Measurements from ENCODE around the gene KIF4B. TPM values are rescaled to one million over a fixed set of nuclear protein-coding genes. Genes with fewer than 3 reads are reported as not detected.
"Not testable (repeated sequence)": the region's sequence is repeated elsewhere in the genome, so short reads cannot be mapped to it uniquely, and the experiment has no call there.

KIF4B gene
- total RNA-seq, 2 donors from 2014 or later: not detected

DNA sequence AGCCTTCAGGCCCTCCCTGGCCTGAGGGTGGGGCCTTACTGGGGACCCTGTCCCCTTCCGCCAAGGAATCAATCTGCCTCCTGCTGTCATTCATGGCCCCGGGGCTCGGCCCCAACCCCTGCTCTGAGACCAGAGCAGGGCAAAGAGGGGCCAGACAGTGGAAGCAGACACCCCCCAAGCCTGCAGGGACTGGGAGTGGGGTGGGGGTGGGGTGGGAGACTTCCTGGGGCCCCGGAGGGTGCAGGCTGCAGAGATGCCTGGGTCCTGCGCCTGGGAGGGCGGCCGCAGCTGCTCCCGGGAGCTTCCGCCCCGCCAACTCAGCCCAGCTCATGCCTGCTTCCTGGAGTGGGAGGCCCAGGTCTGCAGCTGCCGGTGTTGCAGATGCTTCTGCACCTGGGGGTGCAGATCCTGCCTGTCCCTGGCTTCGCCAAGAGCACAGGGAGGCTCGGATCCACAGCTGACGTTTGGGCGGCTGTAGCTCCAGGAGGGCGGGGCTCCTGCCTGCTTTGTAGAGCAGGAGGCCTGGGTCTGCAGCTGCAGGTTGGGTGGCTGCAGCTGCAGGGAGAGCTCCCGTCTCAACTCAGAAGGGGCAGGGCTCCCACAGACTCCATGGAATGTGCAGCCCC, 6.2 kb downstream of the KIF4B start:
- Mint-ChIP-seq H3K4me3 (no peak overlapping the region), H3K9me3 (no peaks in the 10 kb centered on the region), H3K4me1 (ENCODE audit: low read depth in 2 of 2) (no peaks in the 10 kb centered on the region), H3K27ac (no peak overlapping the region), H3K27me3 (peaks cover 11 to 23% of the 10 kb centered on the region in 2 donors), H3K36me3 (no peaks in the 10 kb centered on the region)
- ATAC-seq (no peak), DNase-seq (ENCODE audit: low spot score) (no peak)

DNA sequence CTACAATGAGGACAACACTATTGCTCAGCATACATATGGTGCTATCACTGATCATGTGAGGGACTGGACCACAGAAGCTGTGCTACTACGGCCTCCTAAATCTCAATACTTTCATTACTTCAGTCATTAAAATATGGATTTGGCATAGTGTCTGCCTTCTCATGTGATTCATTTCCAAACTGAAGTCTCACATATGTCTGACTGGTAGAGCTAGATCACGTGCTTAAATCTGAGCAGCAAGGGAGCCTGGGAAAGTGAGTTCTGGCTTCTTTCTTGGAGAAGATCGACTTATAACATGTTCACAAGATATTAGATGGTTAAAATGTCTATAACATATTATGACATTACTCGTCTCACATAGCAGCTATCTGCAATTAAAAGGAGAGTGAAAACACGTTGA, 8.3 kb downstream of the KIF4B start:
- peaks cover 13 to 24% of the 10 kb centered on the region in 2 donors for H3K27me3 Mint-ChIP-seq
- ATAC-seq (no peak), DNase-seq (ENCODE audit: low spot score) (no peak)
- no peak overlapping the region for H3K4me3 Mint-ChIP-seq
- H3K4me1 Mint-ChIP-seq (ENCODE audit: low read depth in 2 of 2): no peaks in the 10 kb centered on the region
- H3K36me3 Mint-ChIP-seq: no peaks in the 10 kb centered on the region
- H3K27ac Mint-ChIP-seq: no peak overlapping the region
- H3K9me3 Mint-ChIP-seq: no peaks in the 10 kb centered on the region

DNA sequence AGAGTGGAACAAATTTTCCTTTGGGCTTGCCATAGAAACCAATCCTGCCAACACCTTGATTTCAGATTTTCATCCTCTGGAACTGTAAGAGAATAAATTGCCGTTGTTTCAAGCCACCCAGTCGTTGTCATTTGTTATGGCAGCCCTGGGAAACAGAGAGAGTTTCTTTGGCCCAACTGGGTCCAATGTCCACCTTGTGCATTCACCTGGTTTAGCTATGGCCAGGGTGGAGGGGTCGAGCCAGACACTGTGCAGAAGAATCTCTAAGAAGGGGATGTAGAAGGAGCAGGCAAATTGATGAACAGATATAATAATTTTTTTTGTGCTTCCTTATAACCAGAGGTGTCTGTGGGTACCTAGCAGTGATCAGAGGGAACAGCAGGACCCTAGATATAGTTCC, 9.8 kb downstream of the KIF4B start:
- DNase-seq (ENCODE audit: low spot score): no peak
- H3K9me3 Mint-ChIP-seq: no peaks in the 10 kb centered on the region
- H3K27me3 Mint-ChIP-seq: peaks cover 13 to 23% of the 10 kb centered on the region in 2 donors
- no peak overlapping the region for H3K27ac Mint-ChIP-seq
- peak in 1 of 2 donors; percentile 11 for ATAC-seq
- no peaks in the 10 kb centered on the region for H3K4me1 Mint-ChIP-seq (ENCODE audit: low read depth in 2 of 2)
- no peaks in the 10 kb centered on the region for H3K36me3 Mint-ChIP-seq
- H3K4me3 Mint-ChIP-seq: no peak overlapping the region

DNA sequence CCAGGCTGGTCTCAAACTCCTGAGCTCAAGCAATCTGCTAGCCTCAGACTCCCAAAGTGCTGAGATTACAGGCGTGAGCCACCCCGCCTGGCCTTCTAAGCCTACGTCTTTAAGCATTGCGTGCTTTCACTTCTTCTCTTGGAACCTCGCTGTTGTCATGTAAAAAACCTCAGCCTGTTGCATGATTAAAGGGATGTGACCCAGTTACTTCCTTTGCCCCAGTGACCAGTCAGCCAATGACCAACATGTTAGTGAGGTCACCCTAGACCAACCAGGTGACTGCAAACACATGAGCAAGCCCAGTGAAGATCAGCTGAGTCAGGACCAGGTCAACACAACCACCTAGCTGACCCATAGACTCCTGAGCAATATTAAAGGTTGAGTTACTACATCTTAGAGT, 10.5 kb downstream of the KIF4B start:
- H3K27ac Mint-ChIP-seq: no peak overlapping the region
- H3K4me1 Mint-ChIP-seq (ENCODE audit: low read depth in 2 of 2): no peaks in the 10 kb centered on the region
- DNase-seq (ENCODE audit: low spot score) (no peak), ATAC-seq (no peak)
- peaks cover 13 to 21% of the 10 kb centered on the region in 2 donors for H3K27me3 Mint-ChIP-seq
- no peaks in the 10 kb centered on the region for H3K36me3 Mint-ChIP-seq
- no peaks in the 10 kb centered on the region for H3K9me3 Mint-ChIP-seq
- H3K4me3 Mint-ChIP-seq: no peak overlapping the region

DNA sequence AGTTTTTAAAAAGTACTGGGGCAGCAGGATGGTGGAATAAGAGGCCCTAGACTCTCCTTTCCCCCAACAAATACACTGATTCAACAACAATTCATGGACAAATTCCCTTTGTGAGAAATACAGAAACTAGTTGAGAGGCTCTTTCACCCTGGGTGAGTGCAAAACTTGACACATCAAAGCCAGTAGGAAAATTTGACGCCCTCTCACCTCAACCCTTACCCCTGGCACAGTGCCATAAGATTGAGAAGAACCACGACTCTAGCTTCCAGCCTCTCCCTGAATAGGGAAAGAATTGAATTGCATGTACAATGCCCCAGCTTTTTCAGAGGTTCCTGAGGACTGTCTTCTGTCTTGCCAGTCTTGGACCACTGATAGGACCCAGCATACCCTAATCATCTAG, 12.3 kb downstream of the KIF4B start:
- no peaks in the 10 kb centered on the region for H3K4me1 Mint-ChIP-seq (ENCODE audit: low read depth in 2 of 2)
- peaks cover 13 to 18% of the 10 kb centered on the region in 2 donors for H3K27me3 Mint-ChIP-seq
- H3K9me3 Mint-ChIP-seq: no peaks in the 10 kb centered on the region
- H3K27ac Mint-ChIP-seq: no peak overlapping the region
- no peaks in the 10 kb centered on the region for H3K36me3 Mint-ChIP-seq
- DNase-seq (ENCODE audit: low spot score): no peak
- H3K4me3 Mint-ChIP-seq: no peak overlapping the region
- no peak for ATAC-seq

DNA sequence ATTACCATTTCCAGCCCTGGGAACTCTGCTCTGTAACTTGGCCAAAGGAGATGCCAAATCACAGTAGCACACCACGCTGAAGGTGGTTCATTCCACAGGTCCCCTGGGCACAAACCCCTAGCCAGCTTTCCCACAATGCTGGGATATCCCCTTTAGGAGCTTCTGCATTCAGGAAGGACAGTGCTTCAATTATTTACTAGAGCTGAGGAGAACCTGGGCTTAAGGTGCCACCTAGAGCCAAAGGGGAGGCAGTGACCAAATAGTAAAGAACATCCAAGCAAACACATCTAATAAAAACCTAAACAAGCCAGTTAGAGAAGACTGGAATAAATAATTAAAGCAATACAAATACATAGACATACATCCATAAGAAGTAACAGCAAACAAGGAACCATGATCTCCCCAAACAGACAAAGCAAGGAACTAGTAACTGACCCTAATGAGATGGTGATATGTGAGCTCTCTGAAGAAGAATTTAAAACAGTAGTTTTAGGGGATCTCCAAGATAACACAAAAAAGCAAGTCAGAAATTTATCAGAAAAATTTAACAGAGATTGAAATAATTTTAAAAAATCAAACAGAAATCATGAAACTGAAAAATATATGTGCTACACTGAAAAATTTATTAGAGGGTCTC, 14.6 kb downstream of the KIF4B start:
- no peak overlapping the region for H3K27ac Mint-ChIP-seq
- H3K9me3 Mint-ChIP-seq: no peaks in the 10 kb centered on the region
- ATAC-seq (no peak), DNase-seq (ENCODE audit: low spot score) (no peak)
- no peaks in the 10 kb centered on the region for H3K4me1 Mint-ChIP-seq (ENCODE audit: low read depth in 2 of 2)
- H3K36me3 Mint-ChIP-seq: no peaks in the 10 kb centered on the region
- H3K27me3 Mint-ChIP-seq: peaks cover 10 to 13% of the 10 kb centered on the region in 2 donors
- H3K4me3 Mint-ChIP-seq: no peak overlapping the region

DNA sequence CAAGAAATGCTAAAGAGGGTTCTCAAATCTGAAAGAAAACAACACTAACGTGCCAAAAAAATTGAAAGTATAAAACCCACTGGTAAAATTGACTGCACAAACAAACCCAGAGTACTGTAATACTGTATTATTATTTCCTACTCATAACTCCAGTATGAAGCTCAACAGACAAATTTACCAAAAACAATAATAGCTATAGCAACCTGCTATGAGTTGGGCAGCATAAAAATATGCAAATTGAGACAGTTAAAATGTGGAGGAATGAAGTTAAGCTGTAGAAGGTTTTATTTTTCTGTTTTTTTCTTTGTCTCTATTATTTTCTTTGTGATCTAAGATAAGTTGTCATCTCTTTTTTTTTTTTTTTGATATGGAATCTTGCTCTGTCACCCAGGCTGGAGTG, 15.7 kb downstream of the KIF4B start:
- no peak for DNase-seq (ENCODE audit: low spot score)
- Mint-ChIP-seq H3K36me3 (no peaks in the 10 kb centered on the region), H3K9me3 (no peaks in the 10 kb centered on the region), H3K27ac (no peak overlapping the region), H3K27me3 (peaks cover 10 to 13% of the 10 kb centered on the region in 2 donors), H3K4me3 (no peak overlapping the region), H3K4me1 (ENCODE audit: low read depth in 2 of 2) (no peaks in the 10 kb centered on the region)
- ATAC-seq: no peak

DNA sequence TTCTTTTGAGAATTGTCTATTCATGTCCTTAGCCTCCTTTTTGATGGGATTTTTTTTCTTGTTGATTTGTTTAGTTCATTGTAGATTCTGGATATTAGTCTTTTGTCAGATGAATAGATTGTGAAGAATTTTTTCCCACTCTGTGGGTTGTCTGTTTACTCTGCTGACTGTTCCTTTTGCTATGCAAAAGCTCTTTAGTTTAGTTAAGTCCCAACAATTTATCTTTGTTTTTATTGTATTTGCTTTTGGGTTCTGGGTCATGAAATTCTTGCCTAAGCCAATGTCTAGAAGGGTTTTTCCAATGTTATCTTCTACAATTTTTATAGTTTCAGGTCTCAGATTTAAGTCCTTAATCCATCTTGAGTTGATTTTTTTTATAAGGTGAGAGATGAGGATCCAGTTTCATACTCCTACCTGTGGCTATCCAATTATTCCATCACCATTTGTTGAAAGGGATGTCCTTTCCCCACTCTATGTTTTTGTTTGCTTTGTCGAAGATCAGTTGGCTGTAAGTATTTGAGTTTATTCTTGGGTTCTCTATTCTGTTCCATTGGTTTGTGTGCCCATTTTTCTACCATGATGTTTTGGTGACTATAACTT, 20.7 kb downstream of the KIF4B start:
- ATAC-seq; H3K4me3 Mint-ChIP-seq; DNase-seq (ENCODE audit: low spot score); H3K9me3 Mint-ChIP-seq; H3K36me3 Mint-ChIP-seq; H3K27ac Mint-ChIP-seq; H3K4me1 Mint-ChIP-seq (ENCODE audit: low read depth in 2 of 2): not testable (repeated sequence)
- H3K27me3 Mint-ChIP-seq: peaks cover 13 to 15% of the 10 kb centered on the region in 2 donors

DNA sequence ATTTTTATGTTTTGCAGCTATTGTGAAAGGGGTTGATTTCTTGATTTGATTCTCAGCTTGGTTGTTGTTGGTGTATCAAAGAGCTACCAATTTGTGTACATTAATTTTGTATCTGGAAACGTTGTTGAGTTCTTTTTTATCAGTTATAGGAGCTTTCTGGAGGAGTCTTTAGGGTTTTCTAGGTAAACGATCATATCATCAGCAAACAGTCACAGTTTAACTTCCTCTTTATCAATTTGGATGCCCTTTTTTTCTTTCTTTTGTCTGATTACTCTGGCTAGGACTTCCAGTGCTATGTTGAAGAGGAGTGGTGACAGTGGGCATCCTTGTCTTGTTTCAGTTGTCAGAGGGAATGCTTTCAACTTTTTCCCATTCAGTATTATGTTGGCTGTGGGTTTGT, 21.5 kb downstream of the KIF4B start:
- DNase-seq (ENCODE audit: low spot score); H3K27ac Mint-ChIP-seq; H3K9me3 Mint-ChIP-seq; ATAC-seq; H3K4me1 Mint-ChIP-seq (ENCODE audit: low read depth in 2 of 2); H3K4me3 Mint-ChIP-seq; H3K36me3 Mint-ChIP-seq: not testable (repeated sequence)
- peaks cover 13 to 15% of the 10 kb centered on the region in 2 donors for H3K27me3 Mint-ChIP-seq

DNA sequence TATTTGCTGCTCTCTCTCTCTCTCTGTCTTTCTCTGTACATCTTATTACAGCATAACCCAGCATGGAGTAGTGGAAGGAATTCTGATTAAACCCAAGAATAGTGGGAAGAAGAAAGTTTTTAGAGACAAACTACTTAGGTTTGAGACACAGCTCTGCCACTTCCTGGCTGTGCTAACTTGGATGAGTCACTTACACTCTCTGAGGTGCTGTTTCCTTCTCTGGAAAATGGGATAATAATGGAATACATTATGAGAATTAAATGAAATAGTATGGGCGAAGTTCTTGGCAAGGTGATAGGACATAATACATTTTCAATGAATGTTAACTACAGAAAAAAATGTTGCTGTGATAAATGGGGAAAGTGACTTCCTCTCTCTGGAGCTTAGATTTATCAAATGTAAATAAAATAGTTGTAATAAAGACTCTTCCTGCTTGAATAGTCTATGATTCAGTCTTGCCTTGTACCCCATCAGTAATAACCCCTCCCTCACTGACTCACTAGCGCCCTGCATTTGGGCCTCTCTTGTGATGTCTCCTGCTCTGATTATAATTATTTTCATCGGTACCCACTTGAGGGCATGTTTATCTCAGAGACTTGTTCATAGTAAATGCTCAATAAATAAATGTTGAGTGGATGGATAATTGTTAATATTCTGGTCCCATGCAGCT, 27.6 kb downstream of the KIF4B start:
- no peaks in the 10 kb centered on the region for H3K36me3 Mint-ChIP-seq
- H3K27me3 Mint-ChIP-seq: peaks cover 28 to 42% of the 10 kb centered on the region in 2 donors
- no peak overlapping the region for H3K27ac Mint-ChIP-seq
- H3K9me3 Mint-ChIP-seq: no peaks in the 10 kb centered on the region
- no peak overlapping the region for H3K4me3 Mint-ChIP-seq
- ATAC-seq: no peak
- DNase-seq (ENCODE audit: low spot score): no peak
- H3K4me1 Mint-ChIP-seq (ENCODE audit: low read depth in 2 of 2): no peaks in the 10 kb centered on the region

DNA sequence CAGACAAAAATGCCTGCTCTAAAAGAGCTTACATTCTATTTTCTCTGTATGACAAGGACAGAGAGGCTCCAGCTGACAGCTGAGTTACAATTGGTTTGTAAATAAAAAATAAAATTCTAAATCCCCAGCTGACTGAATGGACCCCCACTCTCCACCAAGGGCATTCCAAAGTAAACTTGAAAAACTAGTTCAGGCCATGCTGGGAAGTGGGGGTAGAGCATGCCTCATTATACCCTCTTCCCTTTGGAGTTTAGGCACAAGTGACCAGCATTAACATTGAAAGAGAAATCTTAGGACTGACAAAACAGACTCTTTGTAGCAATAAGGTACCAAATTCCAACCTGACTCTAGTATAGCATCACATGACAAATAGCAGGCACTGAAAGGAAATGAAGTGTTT, 31.0 kb downstream of the KIF4B start:
- H3K27me3 Mint-ChIP-seq: peaks cover 16 to 47% of the 10 kb centered on the region in 2 donors
- H3K9me3 Mint-ChIP-seq: no peaks in the 10 kb centered on the region
- no peaks in the 10 kb centered on the region for H3K36me3 Mint-ChIP-seq
- DNase-seq (ENCODE audit: low spot score) (no peak), ATAC-seq (no peak)
- H3K27ac Mint-ChIP-seq: no peak overlapping the region
- no peak overlapping the region for H3K4me3 Mint-ChIP-seq
- no peaks in the 10 kb centered on the region for H3K4me1 Mint-ChIP-seq (ENCODE audit: low read depth in 2 of 2)

DNA sequence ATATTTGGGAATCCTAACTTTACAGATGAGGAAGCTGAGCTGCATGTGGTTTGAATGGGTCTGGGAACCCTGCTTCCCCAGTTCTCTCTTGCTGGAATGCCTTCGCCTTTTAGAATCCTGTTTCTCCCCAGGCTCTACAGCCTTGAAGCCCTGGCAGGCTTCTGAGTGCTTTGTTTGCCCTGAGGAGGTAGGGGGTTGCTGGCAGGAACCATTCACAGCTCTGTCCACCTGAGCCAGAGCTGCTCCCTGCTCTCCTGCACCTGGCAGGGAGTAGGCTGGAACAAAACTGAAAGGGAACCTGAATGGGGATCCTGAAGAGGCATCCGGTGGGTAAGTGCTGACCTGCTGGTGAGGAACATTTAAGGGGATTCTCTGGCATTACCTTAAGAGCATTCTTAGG, 33.0 kb downstream of the KIF4B start:
- no peak for DNase-seq (ENCODE audit: low spot score)

DNA sequence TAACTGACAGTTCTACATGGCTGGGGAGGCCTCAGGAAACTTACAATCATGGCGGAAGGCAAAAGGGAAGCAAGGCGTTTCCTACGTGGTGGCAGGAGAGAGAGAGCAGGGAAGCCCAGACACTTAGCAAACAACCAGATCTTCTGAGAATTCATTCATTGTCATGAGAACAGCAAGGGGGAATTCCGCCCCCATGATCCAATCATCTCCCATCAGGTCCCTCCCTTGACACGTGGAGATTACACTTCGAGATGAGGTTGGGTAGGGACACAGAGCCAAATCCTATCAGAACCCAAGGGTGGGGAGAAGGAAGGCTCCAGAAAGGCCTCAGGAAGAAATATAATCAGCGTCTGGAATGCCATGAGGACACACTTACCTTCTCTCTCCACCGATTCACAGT, 34.3 kb downstream of the KIF4B start:
- Mint-ChIP-seq H3K9me3 (no peaks in the 10 kb centered on the region), H3K4me3 (no peak overlapping the region), H3K4me1 (ENCODE audit: low read depth in 2 of 2) (no peaks in the 10 kb centered on the region), H3K36me3 (no peaks in the 10 kb centered on the region), H3K27ac (no peak overlapping the region), H3K27me3 (peaks cover 15 to 29% of the 10 kb centered on the region in 2 donors)
- ATAC-seq (no peak), DNase-seq (ENCODE audit: low spot score) (no peak)

More for the DNA sequence above, 33.0 kb downstream of the KIF4B start:
- Mint-ChIP-seq H3K27me3 (peaks cover 15 to 39% of the 10 kb centered on the region in 2 donors), H3K9me3 (no peaks in the 10 kb centered on the region), H3K4me3 (no peak overlapping the region), H3K4me1 (ENCODE audit: low read depth in 2 of 2) (no peaks in the 10 kb centered on the region), H3K27ac (no peak overlapping the region), H3K36me3 (no peaks in the 10 kb centered on the region)
- ATAC-seq: no peak
